ENCODE results near the gene STPG4.

STPG4 gene

DNA sequence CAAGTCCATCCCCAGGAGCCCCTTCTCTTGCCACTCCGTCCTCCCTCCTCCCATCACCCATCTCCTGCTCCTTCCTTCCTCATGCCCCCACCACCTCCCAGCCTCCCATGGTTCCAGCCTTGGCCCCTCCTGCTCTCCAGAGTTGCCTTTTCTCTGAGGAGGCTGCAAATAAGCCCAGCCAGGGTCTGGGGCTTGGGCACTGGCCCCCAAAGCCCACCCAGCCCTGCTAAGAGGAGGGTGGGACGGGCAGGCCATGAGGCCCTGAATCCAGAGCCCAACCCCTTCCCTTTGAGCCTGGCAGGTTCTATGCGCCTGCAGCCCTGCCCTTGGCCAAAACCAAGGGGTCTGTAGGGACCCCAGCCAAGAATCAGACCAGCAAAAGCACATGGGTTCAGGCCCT is 71.6 kb downstream of the STPG4 start:
- peaks cover 1 to 4% of the 10 kb centered on the region in 2 donors for H3K36me3 Mint-ChIP-seq
- DNase-seq (no peak), ATAC-seq (replicated peaks) (no peak)
- peak overlapping the region; percentile 42 for H3K27ac Mint-ChIP-seq
- peaks cover 31 to 58% of the 10 kb centered on the region in 2 donors for H3K4me1 Mint-ChIP-seq
- H3K27me3 Mint-ChIP-seq, result no peaks in the 10 kb centered on the region
- H3K9me3 Mint-ChIP-seq, result no peaks in the 10 kb centered on the region
- no peak overlapping the region for H3K4me3 Mint-ChIP-seq

GRCh38 chr2:47083005-47083404 is 72.1 kb downstream of the STPG4 start:
- no peak for DNase-seq
- H3K4me1 Mint-ChIP-seq, result peaks cover 31 to 62% of the 10 kb centered on the region in 2 donors
- H3K27ac Mint-ChIP-seq, result no peak overlapping the region
- H3K27me3 Mint-ChIP-seq, result no peaks in the 10 kb centered on the region
- no peak for ATAC-seq (replicated peaks)
- H3K9me3 Mint-ChIP-seq, result no peaks in the 10 kb centered on the region
- H3K4me3 Mint-ChIP-seq, result no peak overlapping the region
- peaks cover 2 to 7% of the 10 kb centered on the region in 2 donors for H3K36me3 Mint-ChIP-seq

GRCh38 chr2:47080888-47081301 is 74.2 kb downstream of the STPG4 start:
- ATAC-seq (replicated peaks), result no peak
- H3K4me1 Mint-ChIP-seq, result peaks cover 30 to 67% of the 10 kb centered on the region in 2 donors
- H3K4me3 Mint-ChIP-seq, result peak overlapping the region in 1 of 2 donors; percentile 25
- H3K27ac Mint-ChIP-seq, result peak overlapping the region; percentile 79
- H3K27me3 Mint-ChIP-seq, result no peaks in the 10 kb centered on the region
- H3K9me3 Mint-ChIP-seq, result no peaks in the 10 kb centered on the region
- H3K36me3 Mint-ChIP-seq, result peaks cover 10 to 23% of the 10 kb centered on the region in 2 donors
- no peak for DNase-seq

DNA sequence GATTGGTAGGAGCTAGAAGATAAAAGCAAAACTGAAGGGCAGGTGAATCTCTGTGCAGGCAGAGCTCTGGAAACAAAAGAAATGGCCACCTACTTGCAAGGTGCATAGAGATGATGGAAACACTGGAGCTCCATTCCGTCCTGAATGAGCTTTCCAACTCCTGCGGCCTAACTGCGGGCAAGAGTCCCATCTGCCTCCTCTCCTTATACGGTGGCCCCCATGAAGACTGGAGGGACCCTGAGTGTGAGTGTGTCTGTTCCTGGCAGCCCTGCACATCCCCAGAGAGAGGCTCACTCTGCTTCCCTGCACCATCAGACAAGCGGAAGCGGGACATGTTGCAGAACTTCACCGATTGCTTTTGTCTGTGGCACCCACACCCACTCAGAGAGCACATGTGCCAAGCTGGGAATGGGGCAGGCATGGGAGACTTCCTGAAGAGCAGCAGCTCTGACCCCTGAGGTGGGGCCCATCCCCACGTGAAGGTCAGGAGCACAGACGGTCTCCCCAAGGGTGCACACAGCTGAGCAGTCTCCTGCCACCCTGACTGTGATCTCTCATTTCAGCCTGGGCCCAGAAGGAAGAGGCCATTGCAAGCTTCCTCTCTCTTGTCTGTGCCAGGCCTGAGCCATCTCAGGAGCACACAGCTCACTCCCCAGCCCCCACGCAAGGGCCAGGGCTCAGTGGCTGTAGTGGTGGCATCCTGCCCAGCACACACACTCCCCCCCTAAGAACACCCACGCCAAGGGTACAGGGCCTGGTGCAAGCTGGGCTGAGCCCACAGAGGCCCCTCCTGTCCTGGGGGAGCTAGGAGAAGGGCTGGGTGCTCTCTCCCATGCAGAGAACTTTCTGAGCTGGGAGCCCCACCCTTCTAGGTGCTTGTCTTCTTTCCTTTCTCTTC is 75.3 kb downstream of the STPG4 start:
- ATAC-seq (replicated peaks) (peak; percentile 21 to 34), DNase-seq (no peak)
- no peak overlapping the region for H3K27ac Mint-ChIP-seq

GRCh38 chr2:47078541-47079482 is 76.3 kb downstream of the STPG4 start:
- ATAC-seq (replicated peaks) (no peak), DNase-seq (no peak)
- Mint-ChIP-seq H3K4me3 (no peak overlapping the region), H3K27me3 (no peaks in the 10 kb centered on the region), H3K4me1 (peaks cover 33 to 62% of the 10 kb centered on the region in 2 donors), H3K27ac (peak overlapping the region; percentile 73), H3K36me3 (peaks cover 17 to 39% of the 10 kb centered on the region in 2 donors), H3K9me3 (no peaks in the 10 kb centered on the region)

More for the DNA sequence above, 75.3 kb downstream of the STPG4 start:
- Mint-ChIP-seq H3K36me3 (peaks cover 10 to 30% of the 10 kb centered on the region in 2 donors), H3K4me3 (no peak overlapping the region), H3K9me3 (no peaks in the 10 kb centered on the region), H3K4me1 (peaks cover 30 to 62% of the 10 kb centered on the region in 2 donors), H3K27me3 (no peaks in the 10 kb centered on the region)

DNA sequence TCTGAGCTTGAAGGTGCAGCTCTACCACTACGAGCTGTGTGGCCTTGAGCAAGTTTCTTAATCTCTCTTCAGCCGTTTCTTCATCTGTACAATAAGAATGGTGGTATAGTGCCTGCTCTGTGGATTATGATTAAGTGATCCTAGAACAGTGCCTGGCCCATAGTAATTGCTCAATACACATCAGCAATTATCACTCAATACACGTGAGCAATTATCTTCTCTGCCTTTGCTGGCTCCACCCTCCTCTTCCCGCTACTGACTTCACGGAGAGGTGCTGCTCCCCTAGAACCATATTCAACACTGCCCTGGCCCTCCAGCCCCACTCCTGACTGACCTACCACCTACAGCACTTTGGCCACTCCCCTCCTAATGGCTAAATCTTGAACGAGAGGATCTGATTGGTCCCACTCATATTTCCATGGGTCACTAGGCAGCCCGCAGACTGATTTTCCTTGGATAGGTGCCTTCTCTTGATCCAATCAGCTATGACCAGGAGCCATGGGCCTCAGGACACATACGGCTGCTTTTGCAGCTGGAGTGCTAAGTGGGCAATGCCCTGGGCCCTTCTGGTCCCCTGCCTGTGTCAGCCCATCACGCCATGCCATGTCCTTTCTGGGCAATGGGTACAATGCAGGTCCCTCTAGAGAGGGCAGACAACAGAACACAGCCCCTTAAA is 77.5 kb downstream of the STPG4 start:
- Mint-ChIP-seq H3K4me3 (no peak overlapping the region), H3K27ac (peak overlapping the region; percentile 6), H3K36me3 (peaks cover 26 to 48% of the 10 kb centered on the region in 2 donors), H3K4me1 (peaks cover 41 to 67% of the 10 kb centered on the region in 2 donors), H3K27me3 (no peaks in the 10 kb centered on the region), H3K9me3 (no peaks in the 10 kb centered on the region)
- DNase-seq, result no peak
- ATAC-seq (replicated peaks), result no peak

- H3K4me3 Mint-ChIP-seq, result peak overlapping the region in 1 of 2 donors; percentile 5
- no peaks in the 10 kb centered on the region for H3K9me3 Mint-ChIP-seq
- DNase-seq (no peak), ATAC-seq (replicated peaks) (no peak)
- no peaks in the 10 kb centered on the region for H3K27me3 Mint-ChIP-seq
- peak overlapping the region; percentile 83 for H3K27ac Mint-ChIP-seq
- peaks cover 49 to 74% of the 10 kb centered on the region in 2 donors for H3K4me1 Mint-ChIP-seq
- peaks cover 34 to 56% of the 10 kb centered on the region in 2 donors for H3K36me3 Mint-ChIP-seq
Measured at GRCh38 chr2:47076586-47077441, 78.3 kb downstream of the STPG4 start.

- H3K27ac Mint-ChIP-seq, result peak overlapping the region; percentile 83
- H3K36me3 Mint-ChIP-seq, result peaks cover 40 to 63% of the 10 kb centered on the region in 2 donors
Measured at GRCh38 chr2:47076126-47076506, 79.0 kb downstream of the STPG4 start.

DNA sequence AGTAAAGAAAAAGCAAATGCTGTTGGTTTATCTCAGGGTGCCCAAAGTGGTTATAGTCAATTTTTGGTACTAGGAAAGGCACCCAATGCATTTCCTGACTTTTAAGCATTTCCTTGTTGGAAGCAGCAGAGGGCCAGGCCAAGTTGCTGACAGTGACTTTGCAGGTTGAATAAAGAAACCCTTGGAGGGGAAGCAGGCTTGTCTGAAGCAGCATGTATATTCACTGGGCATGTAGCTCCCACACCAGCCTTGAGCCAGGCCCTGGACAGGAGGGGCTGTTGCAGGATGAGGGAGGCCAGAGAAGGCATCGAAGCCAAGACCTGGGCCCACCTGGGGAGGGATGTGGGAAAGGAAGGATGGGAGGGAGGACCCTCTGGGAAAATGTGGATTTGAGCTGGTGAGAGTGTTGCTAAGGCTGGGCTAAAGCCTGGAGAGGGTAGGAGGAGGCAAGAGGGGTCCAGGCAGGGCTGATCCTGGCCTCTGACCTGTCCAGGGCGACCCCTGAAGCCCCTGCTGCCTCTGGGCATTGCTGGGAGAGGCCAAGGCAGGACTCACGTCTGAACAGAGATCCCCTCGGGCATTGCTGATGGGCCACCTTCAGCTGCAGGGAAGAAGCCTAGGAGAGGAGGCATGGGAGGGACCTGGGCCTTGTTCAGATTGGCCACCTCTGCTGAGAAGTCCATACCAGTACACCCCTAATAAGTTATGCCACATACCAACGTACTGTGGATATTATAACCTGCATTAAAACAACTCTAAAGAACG is 79.6 kb downstream of the STPG4 start:
- no peaks in the 10 kb centered on the region for H3K9me3 Mint-ChIP-seq
- ATAC-seq (replicated peaks), result no peak
- peaks cover 42 to 67% of the 10 kb centered on the region in 2 donors for H3K36me3 Mint-ChIP-seq
- H3K27me3 Mint-ChIP-seq, result no peaks in the 10 kb centered on the region
- peak overlapping the region; percentile 92 for H3K27ac Mint-ChIP-seq
- peak overlapping the region in 1 of 2 donors; percentile 29 for H3K4me3 Mint-ChIP-seq
- peaks cover 58 to 82% of the 10 kb centered on the region in 2 donors for H3K4me1 Mint-ChIP-seq
- DNase-seq, result no peak

More at GRCh38 chr2:47076126-47076506, 79.0 kb downstream of the STPG4 start:
- DNase-seq, result no peak
- no peaks in the 10 kb centered on the region for H3K27me3 Mint-ChIP-seq
- H3K9me3 Mint-ChIP-seq, result no peaks in the 10 kb centered on the region
- peaks cover 56 to 81% of the 10 kb centered on the region in 2 donors for H3K4me1 Mint-ChIP-seq
- no peak for ATAC-seq (replicated peaks)
- no peak overlapping the region for H3K4me3 Mint-ChIP-seq

GRCh38 chr2:47074691-47075090 is 80.4 kb downstream of the STPG4 start:
- no peaks in the 10 kb centered on the region for H3K9me3 Mint-ChIP-seq
- no peak for DNase-seq
- peaks cover 57 to 80% of the 10 kb centered on the region in 2 donors for H3K4me1 Mint-ChIP-seq
- ATAC-seq (replicated peaks), result no peak
- peaks cover 46 to 73% of the 10 kb centered on the region in 2 donors for H3K36me3 Mint-ChIP-seq
- H3K4me3 Mint-ChIP-seq, result no peak overlapping the region
- H3K27ac Mint-ChIP-seq, result peak overlapping the region; percentile 78
- H3K27me3 Mint-ChIP-seq, result no peaks in the 10 kb centered on the region

- no peaks in the 10 kb centered on the region for H3K27me3 Mint-ChIP-seq
- peaks cover 55 to 80% of the 10 kb centered on the region in 2 donors for H3K4me1 Mint-ChIP-seq
- H3K4me3 Mint-ChIP-seq, result no peak overlapping the region
- no peaks in the 10 kb centered on the region for H3K9me3 Mint-ChIP-seq
- peak overlapping the region; percentile 87 for H3K27ac Mint-ChIP-seq
- peaks cover 49 to 72% of the 10 kb centered on the region in 2 donors for H3K36me3 Mint-ChIP-seq
- no peak for ATAC-seq (replicated peaks)
- no peak for DNase-seq
Measured at GRCh38 chr2:47073641-47074040, 81.5 kb downstream of the STPG4 start.

DNA sequence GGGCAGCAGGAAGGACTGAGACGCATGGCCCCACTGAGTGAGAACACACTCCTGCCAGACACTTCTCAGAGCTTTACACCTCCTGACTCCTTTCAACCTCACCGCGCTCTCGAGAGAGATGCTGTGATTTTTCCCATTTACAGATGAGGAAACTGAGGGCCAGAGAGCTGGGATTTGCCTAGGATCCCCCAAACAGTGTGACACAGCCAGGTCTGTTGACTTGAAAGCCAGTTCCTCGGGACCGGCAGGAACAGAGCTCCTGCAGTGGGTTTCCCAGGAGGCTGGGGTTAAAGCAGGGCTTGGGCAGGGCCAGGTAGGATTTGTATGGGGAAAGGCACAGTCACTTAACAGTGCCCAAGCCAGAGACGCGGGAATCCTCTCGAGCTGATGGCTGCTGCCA is 81.9 kb downstream of the STPG4 start:
- Mint-ChIP-seq H3K9me3 (no peaks in the 10 kb centered on the region), H3K27me3 (no peaks in the 10 kb centered on the region), H3K4me1 (peaks cover 57 to 81% of the 10 kb centered on the region in 2 donors), H3K4me3 (peak overlapping the region; percentile 43 to 66), H3K36me3 (peaks cover 49 to 73% of the 10 kb centered on the region in 2 donors), H3K27ac (peak overlapping the region; percentile 87)
- ATAC-seq (replicated peaks), result no peak
- no peak for DNase-seq

Data from stimulated activated naive B cell treated with anti-CD40 and anti-IgM and Interleukin-4, amounts not matched to agents 10 μg/mL and 1 μg/mL and 100 μg/mL, for 72 hours (primary cell).